ENCODE results near the gene GUCY1A2. TPM values are rescaled to one million over a fixed set of nuclear protein-coding genes. Genes with fewer than 3 reads are reported as not detected.

The GUCY1A2 gene
- total RNA-seq, 1 donor from 2014 or later = 17.8 TPM

DNA sequence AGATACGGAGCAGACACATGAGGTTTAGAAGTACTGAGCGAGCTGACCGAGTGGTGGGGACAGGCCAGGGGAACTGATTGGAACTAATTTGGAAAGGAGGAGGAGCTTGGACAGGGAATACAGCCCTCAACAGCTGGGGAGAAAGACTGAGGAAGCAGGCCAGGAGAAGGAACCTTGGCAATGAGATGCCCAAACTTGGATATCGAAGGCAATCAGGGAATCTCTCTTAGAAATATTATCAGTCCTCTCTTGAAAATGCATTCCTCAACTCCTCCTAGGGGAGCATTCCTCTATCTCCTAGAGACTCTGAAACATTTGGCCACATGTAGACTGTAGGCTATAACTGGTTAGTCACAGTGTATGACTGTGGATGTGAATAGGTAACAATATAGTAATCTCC, 284.6 kb downstream of the GUCY1A2 start:
- H3K9ac ChIP-seq (ENCODE audit: low read length) = no peak overlapping the region
- H3K36me3 Mint-ChIP-seq (ENCODE audit: low read depth, unreplicated experiment) = peaks cover 10% of the 10 kb centered on the region
- H3K4me1 Mint-ChIP-seq (ENCODE audit: low read depth, unreplicated experiment) = peaks cover 9% of the 10 kb centered on the region
- no peaks in the 10 kb centered on the region for H4K20me1 ChIP-seq (ENCODE audit: insufficient read depth, low read length)
- H3K9me3 Mint-ChIP-seq (ENCODE audit: unreplicated experiment) = peaks cover 10% of the 10 kb centered on the region
- peak overlapping the region; percentile 96 for H3K27ac Mint-ChIP-seq (ENCODE audit: unreplicated experiment)
- H3K27me3 Mint-ChIP-seq (ENCODE audit: low read depth, unreplicated experiment) = no peaks in the 10 kb centered on the region
- no peaks in the 10 kb centered on the region for H3K9me3 ChIP-seq (ENCODE audit: insufficient read depth, low read depth, low read length)
- no peak overlapping the region for H3K4me3 ChIP-seq (ENCODE audit: insufficient read depth, low read depth, low read length)
- FAIRE-seq = no peak
- peak overlapping the region; percentile 28 for H3K4me3 Mint-ChIP-seq (ENCODE audit: unreplicated experiment)
- H3K79me2 ChIP-seq (ENCODE audit: insufficient read depth, low read length) = no peaks in the 10 kb centered on the region
- no peaks in the 10 kb centered on the region for H3K4me1 ChIP-seq (ENCODE audit: insufficient read depth, low read length)
- TF ChIP-seq EZH2 (IDR thresholded peaks at IDR 0.05; ENCODE audit: insufficient read depth, low read length) = no peak
- TF ChIP-seq, protein P1, sequence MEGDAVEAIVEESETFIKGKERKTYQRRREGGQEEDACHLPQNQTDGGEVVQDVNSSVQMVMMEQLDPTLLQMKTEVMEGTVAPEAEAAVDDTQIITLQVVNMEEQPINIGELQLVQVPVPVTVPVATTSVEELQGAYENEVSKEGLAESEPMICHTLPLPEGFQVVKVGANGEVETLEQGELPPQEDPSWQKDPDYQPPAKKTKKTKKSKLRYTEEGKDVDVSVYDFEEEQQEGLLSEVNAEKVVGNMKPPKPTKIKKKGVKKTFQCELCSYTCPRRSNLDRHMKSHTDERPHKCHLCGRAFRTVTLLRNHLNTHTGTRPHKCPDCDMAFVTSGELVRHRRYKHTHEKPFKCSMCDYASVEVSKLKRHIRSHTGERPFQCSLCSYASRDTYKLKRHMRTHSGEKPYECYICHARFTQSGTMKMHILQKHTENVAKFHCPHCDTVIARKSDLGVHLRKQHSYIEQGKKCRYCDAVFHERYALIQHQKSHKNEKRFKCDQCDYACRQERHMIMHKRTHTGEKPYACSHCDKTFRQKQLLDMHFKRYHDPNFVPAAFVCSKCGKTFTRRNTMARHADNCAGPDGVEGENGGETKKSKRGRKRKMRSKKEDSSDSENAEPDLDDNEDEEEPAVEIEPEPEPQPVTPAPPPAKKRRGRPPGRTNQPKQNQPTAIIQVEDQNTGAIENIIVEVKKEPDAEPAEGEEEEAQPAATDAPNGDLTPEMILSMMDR (IDR thresholded peaks at IDR 0.05; ENCODE audit: insufficient read depth, low read depth, low read length) = no peak
- H3K27me3 ChIP-seq (ENCODE audit: insufficient read depth, low read length) = no peaks in the 10 kb centered on the region
- no peaks in the 10 kb centered on the region for H3K36me3 ChIP-seq (ENCODE audit: insufficient read depth, low read length)
- H3K27ac ChIP-seq (ENCODE audit: low read depth, low read length) = no peak overlapping the region
- no peak overlapping the region for H2AFZ ChIP-seq (ENCODE audit: low read depth, low read length)
- no peak overlapping the region for H3K4me2 ChIP-seq (ENCODE audit: low read length)
- DNase-seq (ENCODE audit: low read depth) = peak; percentile 50

DNA sequence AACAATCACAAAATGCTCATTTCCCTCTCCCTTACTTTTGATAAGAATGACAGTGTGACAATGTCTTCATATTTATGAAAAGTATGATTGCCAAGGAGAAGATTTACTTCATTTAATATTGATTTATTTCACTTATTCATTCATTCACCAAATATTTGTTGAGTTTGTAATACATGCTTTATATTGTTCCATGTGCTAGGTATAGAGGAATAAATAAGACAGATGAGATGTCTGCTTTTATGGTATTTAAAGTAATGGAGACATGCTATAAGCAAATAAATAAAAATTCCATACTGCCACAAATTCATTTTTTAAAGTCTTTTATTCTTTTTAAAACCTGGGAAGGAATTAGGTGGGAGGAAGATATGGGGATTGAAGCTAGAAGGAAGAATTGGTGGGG, 289.4 kb downstream of the GUCY1A2 start:
- Histone ChIP-seq H3K4me2 (ENCODE audit: low read length) (no peak overlapping the region), H3K4me3 (ENCODE audit: insufficient read depth, low read depth, low read length) (no peak overlapping the region), H3K9ac (ENCODE audit: low read length) (no peak overlapping the region), H3K79me2 (ENCODE audit: insufficient read depth, low read length) (no peaks in the 10 kb centered on the region), H3K9me3 (ENCODE audit: insufficient read depth, low read depth, low read length) (no peaks in the 10 kb centered on the region), H3K36me3 (ENCODE audit: insufficient read depth, low read length) (no peaks in the 10 kb centered on the region), H3K4me1 (ENCODE audit: insufficient read depth, low read length) (no peaks in the 10 kb centered on the region), H4K20me1 (ENCODE audit: insufficient read depth, low read length) (no peaks in the 10 kb centered on the region), H2AFZ (ENCODE audit: low read depth, low read length) (no peak overlapping the region), H3K27me3 (ENCODE audit: insufficient read depth, low read length) (no peaks in the 10 kb centered on the region), H3K27ac (ENCODE audit: low read depth, low read length) (no peak overlapping the region)
- TF ChIP-seq, protein P1 (IDR thresholded peaks at IDR 0.05; ENCODE audit: insufficient read depth, low read depth, low read length) = no peak
- TF ChIP-seq EZH2 (IDR thresholded peaks at IDR 0.05; ENCODE audit: insufficient read depth, low read length) = no peak
- DNase-seq (ENCODE audit: low read depth) (no peak), FAIRE-seq (no peak)
- no peak overlapping the region for H3K27ac Mint-ChIP-seq (ENCODE audit: unreplicated experiment)
- H3K27me3 Mint-ChIP-seq (ENCODE audit: low read depth, unreplicated experiment) = no peaks in the 10 kb centered on the region
- H3K9me3 Mint-ChIP-seq (ENCODE audit: unreplicated experiment) = no peaks in the 10 kb centered on the region
- peaks cover 8% of the 10 kb centered on the region for H3K4me1 Mint-ChIP-seq (ENCODE audit: low read depth, unreplicated experiment)
- H3K4me3 Mint-ChIP-seq (ENCODE audit: unreplicated experiment) = no peak overlapping the region
- H3K36me3 Mint-ChIP-seq (ENCODE audit: low read depth, unreplicated experiment) = no peaks in the 10 kb centered on the region

DNA sequence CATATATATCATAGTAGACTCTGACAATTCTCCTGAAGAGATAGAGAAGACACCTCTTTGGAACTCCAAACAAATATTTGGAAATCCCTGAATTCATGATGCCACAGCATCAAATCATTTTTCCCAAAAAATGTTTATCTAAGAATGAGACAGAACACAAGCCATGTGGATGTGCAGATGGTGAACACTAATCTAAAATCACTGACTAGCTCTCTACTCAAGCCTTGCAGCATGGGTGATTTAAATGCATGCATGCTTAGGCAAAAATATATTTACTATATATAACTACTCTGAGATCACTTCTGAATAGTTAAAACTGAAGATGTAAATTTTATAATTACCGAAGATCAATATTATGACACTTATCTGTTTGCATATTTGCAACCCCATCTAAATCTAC, 289.9 kb downstream of the GUCY1A2 start:
- Mint-ChIP-seq H3K27ac (ENCODE audit: unreplicated experiment) (no peak overlapping the region), H3K27me3 (ENCODE audit: low read depth, unreplicated experiment) (no peaks in the 10 kb centered on the region), H3K4me1 (ENCODE audit: low read depth, unreplicated experiment) (peaks cover 7% of the 10 kb centered on the region), H3K4me3 (ENCODE audit: unreplicated experiment) (no peak overlapping the region), H3K36me3 (ENCODE audit: low read depth, unreplicated experiment) (no peaks in the 10 kb centered on the region), H3K9me3 (ENCODE audit: unreplicated experiment) (no peaks in the 10 kb centered on the region)
- Histone ChIP-seq H3K27ac (ENCODE audit: low read depth, low read length) (no peak overlapping the region), H2AFZ (ENCODE audit: low read depth, low read length) (no peak overlapping the region), H3K27me3 (ENCODE audit: insufficient read depth, low read length) (no peaks in the 10 kb centered on the region), H3K36me3 (ENCODE audit: insufficient read depth, low read length) (no peaks in the 10 kb centered on the region), H3K79me2 (ENCODE audit: insufficient read depth, low read length) (no peaks in the 10 kb centered on the region), H3K9ac (ENCODE audit: low read length) (no peak overlapping the region), H4K20me1 (ENCODE audit: insufficient read depth, low read length) (no peaks in the 10 kb centered on the region), H3K4me3 (ENCODE audit: insufficient read depth, low read depth, low read length) (no peak overlapping the region), H3K4me2 (ENCODE audit: low read length) (no peak overlapping the region), H3K9me3 (ENCODE audit: insufficient read depth, low read depth, low read length) (no peaks in the 10 kb centered on the region), H3K4me1 (ENCODE audit: insufficient read depth, low read length) (no peaks in the 10 kb centered on the region)
- DNase-seq (ENCODE audit: low read depth) = no peak
- FAIRE-seq = no peak
- no peak for TF ChIP-seq EZH2 (IDR thresholded peaks at IDR 0.05; ENCODE audit: insufficient read depth, low read length)
- TF ChIP-seq, protein P1 (IDR thresholded peaks at IDR 0.05; ENCODE audit: insufficient read depth, low read depth, low read length) = no peak

All from astrocyte (in vitro differentiated cells and primary cell).